Measurements from ENCODE around the gene ATRNL1.

DNA sequence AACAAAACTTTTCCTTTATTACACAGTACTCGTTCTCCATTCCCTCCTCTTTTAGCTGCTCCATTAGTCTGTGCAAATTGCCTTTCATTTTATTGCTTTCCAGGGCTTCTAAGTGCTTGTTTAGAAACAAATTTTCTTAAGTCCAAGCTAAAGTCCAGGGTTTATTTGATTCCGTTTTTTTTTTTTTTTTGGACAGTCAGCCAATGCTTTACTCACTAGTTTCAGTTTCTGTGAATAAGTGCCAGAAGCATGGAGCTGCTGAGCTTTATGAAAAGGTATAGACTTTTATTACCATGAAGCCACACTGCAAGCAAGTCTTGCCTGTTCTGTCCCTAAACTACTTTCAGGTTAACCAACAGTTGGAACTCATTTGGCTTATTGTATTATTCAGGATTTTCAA, 724.8 kb downstream of the ATRNL1 start:
- TF ChIP-seq EZH2phosphoT487 (IDR thresholded peaks at IDR 0.05; ENCODE audit: borderline replicate concordance, low read depth, low read length) = no peak
- TF ChIP-seq, protein P1, sequence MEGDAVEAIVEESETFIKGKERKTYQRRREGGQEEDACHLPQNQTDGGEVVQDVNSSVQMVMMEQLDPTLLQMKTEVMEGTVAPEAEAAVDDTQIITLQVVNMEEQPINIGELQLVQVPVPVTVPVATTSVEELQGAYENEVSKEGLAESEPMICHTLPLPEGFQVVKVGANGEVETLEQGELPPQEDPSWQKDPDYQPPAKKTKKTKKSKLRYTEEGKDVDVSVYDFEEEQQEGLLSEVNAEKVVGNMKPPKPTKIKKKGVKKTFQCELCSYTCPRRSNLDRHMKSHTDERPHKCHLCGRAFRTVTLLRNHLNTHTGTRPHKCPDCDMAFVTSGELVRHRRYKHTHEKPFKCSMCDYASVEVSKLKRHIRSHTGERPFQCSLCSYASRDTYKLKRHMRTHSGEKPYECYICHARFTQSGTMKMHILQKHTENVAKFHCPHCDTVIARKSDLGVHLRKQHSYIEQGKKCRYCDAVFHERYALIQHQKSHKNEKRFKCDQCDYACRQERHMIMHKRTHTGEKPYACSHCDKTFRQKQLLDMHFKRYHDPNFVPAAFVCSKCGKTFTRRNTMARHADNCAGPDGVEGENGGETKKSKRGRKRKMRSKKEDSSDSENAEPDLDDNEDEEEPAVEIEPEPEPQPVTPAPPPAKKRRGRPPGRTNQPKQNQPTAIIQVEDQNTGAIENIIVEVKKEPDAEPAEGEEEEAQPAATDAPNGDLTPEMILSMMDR (conservative IDR thresholded peaks at IDR 0.05; ENCODE audit: low read length) = no peak
